Measurements from ENCODE around the gene DLAT.
"Not testable (repeated sequence)": the region's sequence is repeated elsewhere in the genome, so short reads cannot be mapped to it uniquely, and the experiment has no call there.

DLAT gene

DNA sequence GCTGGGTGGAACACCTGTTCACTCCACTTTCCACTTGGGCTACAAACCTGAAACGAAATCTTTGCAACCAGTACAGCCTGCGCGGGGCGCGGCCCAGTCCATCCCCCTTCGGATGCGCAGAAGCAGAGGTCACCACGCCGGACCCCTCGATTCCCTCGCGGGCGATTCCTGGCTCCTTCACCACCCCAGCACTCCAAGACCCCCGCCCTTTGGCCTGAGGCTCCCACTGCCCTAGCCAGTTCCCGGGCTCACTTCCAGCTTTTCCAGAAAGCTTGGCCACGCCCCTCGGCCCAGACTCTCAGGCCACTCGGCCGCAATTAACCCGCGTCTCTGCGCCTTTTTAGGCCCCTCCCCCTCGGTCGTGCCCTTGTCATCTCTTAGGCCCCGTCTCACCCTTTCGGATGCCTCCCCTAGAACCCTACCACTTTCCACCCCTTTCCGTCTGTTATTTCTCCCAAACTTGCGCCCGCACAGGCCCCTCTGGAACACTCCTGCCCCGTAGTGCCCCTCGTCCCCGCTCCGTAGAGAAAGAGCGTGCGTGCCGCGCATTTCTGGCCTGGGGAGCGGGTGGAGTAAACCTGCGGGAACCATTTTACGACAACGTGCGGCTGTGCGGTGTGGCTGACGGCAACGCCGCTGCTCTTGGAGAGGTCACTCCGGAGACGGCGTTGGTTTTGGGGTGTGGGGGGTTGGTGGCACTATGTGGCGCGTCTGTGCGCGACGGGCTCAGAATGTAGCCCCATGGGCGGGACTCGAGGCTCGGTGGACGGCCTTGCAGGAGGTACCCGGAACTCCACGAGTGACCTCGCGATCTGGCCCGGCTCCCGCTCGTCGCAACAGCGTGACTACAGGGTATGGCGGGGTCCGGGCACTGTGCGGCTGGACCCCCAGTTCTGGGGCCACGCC, at the start of gene DLAT:
Gene DLAT, plus strand, starts transcription at position 636 of the 906 bp plus-strand sequence. Its CDS starts 65 bp downstream, at position 701.
- DNase-seq: peak; percentile 92

DNA sequence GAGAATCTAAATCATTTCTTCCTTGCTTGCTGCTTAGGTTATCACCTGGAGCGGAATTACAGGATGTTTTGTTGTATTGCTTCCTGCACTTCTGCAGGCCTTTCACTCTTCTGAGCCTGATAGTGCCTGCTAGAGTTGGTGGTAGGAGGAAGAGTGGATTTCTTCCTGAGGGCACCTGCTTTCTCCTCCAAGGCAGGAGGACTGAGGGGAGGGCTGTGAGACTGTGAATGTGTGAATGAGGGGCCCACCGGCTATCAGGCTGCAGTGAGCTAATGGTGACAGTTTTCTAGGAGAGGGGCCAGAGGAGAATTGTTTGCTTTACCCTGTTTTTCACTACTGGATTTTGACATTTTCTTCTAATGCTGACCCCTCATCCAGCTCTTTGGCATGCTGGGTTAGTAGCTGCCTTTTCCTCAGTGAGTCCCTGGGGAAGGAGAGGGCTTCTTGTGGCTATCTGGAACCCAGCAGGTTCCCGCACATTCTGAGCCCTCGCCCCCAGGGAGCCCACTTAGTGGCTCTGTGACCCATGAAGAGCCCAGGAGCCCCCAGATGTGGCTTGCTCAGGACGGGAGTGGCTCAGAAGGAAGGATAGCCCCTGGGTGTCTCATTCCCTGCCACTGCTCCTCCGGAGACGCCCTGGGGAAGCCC, 49.0 kb upstream of the DLAT start:
- no peak for DNase-seq

DNA sequence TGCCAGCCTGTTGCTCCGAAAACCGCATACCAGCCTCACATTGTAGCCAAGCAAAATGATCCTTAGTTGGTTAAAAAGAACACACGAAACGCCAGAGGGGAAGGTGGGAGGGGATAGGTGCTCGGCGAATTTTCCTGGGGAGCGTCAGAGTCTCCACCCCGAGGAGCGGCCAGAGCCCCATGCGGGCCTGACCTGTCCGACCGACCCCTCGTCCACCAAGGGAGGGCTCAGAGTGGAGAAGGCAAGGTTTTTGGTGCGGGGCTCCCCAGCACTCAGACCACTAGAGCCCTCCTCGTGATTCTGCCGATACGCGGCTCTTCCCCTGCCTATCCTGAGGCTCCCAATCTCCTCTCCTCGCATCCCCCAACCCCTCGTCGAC, 48.5 kb upstream of the DLAT start:
- DNase-seq: no peak

DNA sequence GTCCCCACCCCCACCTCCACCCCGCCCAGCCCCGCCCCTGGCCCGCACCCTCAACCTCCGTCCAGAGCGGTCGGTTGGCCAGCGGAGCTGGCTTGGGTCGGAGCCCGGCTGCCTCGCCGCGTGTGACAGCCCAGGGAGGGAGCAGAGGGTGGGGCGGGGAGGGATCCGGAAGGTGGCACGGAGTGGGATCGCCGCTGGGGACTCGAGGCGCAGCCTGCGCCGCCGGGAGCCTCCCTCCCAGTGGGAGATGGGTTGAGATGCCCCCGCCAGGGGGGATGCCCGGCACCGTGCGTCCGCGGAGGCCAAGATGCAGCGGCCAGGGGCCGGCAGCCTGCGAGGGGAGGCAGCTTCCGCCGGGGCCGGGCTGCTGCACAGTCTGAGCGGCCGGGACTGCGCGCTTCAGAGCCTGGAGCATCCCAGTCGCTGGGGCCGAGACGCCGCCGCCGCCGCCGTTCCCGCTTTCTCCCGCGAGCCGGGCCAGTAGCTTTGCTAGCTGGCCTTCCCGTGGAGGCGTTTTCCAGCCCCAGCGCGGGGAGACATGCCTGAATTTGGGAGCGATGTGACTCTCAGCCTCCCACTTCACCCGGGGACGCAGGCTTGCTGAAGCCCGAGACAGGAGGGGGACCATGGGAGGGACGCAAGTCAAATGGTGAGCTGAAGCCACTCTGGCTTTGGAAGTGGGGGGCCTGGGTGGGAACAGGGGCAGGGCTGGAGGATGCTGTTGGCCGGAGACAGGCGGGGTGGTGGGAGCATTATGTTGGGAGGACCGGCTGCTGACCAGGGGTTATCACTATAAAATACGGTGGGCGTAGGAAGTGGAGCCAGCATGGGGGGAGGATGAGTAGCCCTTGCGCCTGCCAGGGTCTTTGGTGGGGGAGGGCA, 47.8 kb upstream of the DLAT start:
- DNase-seq: peak; percentile 4

DNA sequence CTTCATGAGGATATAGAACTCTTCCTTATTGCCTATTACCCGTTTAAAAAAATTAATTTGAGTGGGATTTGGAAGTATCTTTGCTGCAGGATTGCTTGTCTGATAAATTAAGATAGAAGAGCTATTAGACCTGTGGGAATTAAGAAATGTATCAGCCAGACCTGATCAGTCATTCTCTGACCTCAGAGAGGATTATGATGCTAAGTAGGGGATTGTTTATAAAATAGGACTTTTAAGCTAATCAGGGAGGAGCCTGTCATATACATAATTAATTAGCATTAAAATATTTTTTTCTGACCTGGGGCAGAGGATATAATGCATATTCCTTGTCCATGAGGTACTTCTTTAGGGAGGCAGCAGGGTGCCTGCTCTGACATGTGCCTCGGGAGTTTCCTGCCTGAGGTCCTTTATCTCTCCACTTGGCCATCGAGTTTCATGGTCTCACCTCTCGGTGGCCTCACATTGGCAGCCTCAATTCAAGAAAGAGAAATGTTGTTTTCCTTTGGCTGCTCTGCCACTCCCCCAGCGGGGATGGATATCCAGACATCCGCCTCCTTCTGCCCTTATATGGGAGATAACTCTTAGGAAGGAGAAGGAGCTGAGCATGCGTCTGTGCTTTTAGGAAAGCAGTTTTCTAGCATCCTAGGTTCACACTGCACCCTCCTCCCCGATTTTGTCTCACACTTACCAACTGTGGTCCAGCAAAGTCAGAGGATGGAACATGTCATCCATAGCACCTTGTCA, 47.0 kb upstream of the DLAT start:
- no peak for DNase-seq

DNA sequence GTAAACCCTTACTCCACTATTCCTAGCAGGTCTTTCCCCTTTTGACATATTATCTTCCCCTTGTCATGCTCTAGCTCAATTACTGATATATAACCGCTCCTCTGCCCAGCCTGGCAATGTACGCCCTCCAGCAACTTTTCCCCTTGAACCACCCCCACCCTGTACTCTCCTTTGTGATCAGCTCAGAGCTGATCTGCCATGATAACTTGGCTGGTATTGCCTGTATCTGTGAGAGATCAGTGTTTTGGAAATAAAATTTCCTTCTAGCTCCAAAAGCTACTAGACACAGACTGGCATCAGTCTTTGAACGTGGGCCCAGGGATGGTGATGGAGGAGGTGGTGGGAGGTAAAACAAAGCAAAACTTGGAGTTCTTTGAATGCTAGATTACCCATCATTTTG, 45.1 kb upstream of the DLAT start:
- DNase-seq: no peak

DNA sequence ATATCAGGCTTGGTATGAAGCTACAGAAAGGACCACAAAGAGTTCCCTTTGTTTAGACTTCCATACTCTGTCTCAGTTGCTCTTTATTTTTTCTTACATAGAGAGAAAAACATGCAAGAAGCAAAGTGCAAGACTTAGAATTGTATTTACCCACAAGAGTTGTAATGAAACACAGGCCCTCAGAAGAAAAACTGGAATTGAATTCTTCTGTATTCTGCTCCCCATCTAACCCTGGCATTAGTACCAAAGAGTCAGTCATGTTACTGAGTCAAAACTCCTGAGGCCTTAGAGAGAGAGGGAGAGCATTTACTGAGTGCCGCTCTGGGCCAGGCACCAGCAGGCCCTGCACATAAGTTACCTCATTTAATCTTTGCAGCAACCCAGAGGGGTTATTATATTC, 43.9 kb upstream of the DLAT start:
- DNase-seq: no peak

DNA sequence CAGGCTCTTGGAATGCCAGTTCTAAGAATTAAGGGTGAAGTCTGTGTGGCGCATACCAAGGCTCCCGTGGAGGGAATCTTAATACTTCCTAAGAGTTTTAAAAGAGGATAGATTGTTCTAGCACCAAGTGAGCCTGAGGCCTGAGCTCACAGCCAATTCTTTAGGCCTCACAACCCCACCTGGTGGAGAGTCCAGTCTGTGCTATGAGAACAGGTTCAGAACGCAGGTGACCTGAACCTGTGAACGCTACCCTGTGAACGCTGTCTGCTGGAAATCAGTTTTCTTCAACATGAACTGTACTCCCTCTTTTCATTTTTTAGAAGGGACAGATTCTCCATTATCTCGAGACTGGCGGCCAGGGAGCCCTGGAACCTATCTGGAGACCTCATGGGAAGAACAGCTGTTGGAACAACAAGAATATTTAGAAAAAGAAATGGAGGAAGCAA, 43.2 kb upstream of the DLAT start:
- peak; percentile 42 for DNase-seq

DNA sequence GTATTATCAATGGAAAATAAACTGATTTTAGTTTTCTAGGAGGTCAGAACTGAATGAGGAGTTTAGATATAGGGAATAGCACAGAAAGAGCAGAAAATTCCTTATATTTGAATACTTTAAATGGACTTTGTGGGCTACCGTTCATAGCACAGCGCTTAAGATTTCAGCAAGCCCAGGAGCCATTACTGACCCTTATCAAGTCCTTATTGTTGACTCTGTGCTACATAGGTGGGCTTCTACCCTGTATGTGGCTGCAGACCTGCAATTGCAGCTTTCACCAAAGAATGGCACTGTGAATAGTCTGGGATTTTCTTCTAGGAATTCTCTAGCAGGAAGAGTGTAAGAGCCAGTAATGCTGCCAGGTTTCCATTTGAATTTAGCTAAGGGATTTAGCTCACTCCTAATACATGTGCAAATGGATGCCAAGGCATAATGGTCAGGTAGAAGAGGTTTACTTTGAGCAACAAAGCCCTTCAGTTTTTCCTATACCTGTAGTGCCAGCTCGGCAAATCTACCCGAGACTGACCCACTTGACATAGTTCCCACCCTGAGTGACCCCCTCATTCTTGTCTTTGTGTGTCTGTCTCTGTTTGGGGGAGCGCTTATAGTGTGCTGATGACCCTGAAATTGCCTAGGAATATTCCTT, 42.5 kb upstream of the DLAT start:
- DNase-seq: no peak

DNA sequence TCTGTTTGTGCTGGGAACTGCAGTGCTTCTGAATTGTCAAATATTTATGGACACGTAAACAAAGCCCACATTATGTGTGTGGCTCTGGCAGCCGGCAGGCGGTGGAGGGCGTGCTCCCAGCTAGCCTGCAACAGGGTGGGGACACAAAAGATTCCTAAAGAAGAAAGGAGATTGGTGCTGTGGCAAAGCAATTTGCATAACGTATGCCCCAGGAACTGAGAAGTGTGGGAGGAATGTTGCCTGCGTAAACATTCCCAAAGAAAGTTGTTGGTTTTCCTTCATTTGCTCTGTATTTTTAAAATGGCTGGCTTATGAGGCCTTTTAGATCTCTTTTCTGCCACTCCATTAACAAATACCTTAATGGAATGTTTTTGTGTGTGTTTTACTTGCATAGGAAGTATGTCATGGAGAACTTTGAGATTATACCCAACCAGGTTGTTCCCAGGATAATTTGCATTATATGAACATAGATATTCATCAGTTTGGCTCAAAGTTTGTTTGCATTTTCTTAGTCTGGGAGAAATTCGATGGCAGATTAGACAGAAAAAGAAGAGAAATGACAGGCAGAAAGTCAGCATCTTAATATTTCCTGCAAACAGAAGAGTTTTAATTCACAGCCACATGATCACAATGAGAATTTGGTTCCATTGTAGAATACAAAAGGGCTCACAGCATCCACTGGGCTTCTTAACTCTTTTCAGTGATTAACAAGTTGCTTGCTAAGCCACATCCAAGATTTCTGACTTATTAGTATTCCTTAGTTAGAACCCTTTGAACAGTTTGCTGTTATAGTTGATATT, 41.8 kb upstream of the DLAT start:
- DNase-seq: no peak

DNA sequence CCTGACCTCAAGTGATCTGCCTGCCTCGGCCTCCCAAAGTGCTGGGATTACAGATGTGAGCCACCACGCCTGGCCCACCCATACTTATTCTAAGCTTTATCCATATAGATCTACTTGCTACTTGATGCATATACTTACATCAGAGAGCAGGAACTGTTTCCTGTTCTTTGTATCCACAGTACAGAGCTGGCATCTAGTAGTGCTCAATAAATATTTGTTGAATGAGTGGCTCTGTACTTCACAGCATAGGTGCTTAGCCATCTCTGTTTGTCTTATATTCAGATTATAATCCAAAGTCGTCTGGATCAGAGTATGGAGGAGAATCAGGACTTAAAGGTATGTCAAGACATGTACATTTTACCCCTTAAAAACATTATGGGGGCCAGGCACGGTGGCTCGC, 38.6 kb upstream of the DLAT start:
- no peak for DNase-seq

DNA sequence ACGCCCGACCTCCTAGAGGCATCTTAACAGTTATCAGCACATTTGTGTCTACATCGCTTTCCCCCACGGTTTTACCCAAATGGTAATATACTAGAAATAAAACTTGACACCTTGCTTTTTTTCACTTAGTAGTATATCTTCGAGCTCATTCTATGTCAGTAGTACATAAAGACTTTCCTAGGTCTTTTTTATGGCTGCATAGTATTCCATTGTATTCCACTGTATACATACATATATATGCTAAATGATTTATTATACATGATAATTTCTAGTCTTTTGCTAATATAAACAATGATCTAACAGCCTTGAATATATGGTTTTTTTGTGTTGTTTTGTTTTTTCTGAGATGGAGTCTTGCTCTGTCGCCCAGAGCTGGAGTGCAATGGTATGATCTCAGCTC, 34.8 kb upstream of the DLAT start:
- no peak for DNase-seq

DNA sequence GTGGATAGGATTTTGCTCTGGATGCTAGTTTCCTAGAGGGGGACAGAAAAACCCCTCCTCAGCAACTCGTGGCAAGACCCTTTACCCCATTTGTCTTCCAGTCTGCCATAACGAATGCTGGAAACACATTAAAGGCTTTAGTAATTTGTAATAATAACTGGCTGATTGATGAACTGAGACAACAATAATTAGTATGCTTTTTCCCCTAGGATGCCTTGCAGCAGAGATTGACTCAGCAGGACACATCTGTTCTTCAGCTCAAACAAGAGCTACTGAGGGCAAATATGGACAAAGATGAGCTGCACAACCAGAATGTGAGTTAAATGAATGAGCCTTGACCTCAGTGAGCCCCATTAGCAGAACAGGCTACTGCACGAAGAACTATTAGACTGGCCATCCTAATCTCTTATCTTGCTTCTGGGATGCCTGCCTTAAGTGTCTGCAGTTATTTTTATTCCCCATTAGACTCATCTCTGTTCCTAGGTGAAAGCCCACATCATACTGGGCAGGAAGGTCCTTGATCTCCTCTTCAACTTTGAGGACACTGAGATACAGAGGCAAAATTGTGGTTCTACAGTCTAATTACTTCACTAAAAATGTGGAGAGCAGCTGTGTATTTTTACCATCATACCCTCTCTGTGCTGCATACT, 32.9 kb upstream of the DLAT start:
- no peak for DNase-seq

DNA sequence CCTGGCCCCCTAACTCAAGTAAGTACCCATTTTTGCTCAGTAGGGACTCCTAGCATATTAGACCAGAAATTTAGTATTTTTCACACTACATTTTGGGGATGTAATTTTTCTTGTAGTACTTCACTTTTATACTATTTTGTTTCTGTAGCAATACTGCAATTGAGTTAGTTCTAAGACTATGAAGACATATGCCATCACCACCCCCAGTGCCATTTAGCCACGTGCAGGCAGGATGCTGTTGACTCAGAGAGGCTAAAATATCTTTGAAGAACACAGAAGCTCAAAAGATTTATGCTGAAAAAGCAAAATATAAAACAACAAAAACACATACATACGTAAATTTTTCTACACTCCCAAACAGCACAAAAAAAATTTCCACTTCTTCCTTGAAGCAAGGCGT, 29.1 kb upstream of the DLAT start:
- no peak for DNase-seq

DNA sequence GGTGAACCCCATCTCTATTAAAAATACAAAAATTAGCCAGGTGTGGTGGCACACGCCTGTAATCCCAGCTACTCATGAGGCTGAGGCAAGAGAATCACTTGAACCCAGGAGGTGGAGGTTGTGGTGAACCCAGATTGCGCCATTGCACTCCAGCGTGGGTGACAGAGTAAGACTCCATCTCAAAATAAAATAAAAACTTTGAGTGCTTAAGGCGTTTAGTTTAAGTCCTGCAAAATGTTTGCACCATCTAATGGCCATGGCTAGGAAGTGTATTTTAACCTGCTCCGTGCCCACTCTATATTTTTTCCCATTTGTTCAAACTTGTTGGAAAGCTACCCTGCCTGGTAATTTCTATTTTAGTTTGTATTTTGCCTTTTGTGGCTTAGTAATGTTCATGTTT, 28.5 kb upstream of the DLAT start:
- not testable (repeated sequence) for DNase-seq

DNA sequence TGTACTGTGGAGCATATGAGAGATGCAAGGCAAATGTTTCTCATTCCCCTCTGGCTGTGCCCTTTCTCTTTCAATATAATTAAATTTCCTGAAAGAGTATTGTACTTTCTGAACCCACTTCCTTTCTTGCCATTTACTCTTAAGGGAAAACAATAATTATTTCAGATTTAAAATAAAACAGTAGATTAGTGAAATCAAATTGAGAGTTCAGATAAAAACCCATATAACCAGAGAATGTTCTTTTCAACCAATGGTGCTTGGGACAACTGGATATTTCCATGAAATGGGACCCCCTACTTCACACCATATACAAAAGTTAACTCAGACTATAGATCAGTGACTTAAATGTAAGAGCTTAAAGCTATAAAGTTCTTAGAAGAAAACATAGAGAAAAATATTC, 26.1 kb upstream of the DLAT start:
- no peak for DNase-seq

DNA sequence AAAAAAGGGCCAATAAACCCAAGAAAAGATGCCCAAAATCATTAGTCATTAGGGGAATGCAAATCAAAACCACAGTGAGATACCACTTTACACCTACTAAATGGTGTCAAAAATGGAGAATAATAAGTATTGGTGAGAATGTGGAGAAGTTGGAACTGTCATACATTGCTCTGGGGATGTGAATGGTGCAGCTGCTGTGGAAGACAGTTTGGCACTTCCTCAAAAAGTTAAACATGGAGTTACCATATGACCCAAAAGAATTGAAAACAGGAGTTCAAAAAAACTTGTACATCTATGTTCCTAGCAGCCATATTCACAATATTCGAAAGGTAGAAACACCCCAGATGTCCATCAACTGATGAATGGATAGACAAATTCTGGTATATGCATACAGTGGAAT, 24.5 kb upstream of the DLAT start:
- DNase-seq: no peak

DNA sequence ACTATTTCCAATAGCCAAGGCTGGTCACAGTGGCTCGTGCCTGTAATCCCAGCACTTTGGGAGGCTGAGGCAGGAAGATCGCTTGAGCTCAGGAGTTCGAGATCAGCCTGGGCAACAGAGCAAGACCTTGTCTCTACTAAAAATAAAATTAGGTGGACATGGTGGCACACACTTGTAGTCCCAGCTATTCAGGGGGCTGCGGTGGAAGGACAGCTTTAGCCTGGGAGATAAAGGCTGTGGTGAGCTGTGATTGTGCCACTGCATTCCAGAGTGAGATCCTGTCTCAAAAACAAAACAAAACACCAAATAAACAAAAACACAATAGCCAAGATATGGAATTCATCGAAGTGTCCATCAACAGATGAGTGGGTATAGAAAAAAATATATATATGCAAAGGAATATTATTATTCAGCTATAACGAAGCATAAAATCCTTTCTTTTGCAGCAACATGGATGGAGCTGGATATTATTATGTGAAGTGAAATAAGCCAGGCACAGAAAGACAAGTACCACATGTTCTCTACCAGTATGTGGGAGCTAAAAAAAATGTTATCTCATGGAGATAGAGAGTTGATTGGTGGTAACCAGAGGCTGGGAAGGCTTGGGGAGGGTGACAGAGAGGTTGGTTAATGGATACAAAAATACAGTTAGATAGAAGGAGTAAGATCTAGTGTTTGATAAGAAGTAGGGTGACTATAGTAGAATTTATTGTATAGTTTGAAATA, 22.6 kb upstream of the DLAT start:
- DNase-seq: no peak

DNA sequence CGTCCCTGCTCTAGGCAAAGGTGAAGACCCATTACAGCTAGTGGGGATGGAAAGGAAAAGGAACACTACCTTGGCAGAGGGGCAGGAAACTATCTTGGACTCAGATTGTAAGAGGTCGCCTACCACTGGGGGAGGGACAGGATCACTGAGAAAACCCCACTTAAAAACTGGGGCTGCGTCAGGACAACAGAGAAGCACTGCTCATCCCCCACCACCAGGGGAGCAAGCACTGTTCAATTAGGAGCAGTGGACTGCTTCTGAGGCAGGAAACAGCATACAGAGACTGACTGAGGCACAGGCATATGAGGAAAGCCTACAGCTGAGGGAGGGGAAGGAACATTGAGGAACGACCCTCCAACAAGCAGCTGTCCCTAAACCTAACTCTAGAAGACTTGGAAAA, 20.8 kb upstream of the DLAT start:
- DNase-seq: peak; percentile 23

Data from activated CD4-positive, alpha-beta T cell treated with anti-CD3 and anti-CD28 coated beads, Interleukin-2, amount 50 U/mL, for 16 hours (primary cell).